ENCODE measurements around the gene MRPL46. TPM values are rescaled to one million over a fixed set of nuclear protein-coding genes. Genes with fewer than 3 reads are reported as not detected.

The MRPL46 gene
- total and polyA plus RNA-seq, 2 of the 8 experiments (the other 6 are each of a cell fraction or from before 2014, with no cell fraction given): 17.2 to 24.5 TPM

- TF ChIP-seq E2F6 (IDR thresholded peaks at IDR 0.05) (peak; percentile 96), BACH1 (IDR thresholded peaks at IDR 0.05; ENCODE audit: low read length) (no peak), SIX5 (IDR thresholded peaks at IDR 0.05; ENCODE audit: low read depth, low read length) (no peak), ZNF274 (IDR thresholded peaks at IDR 0.05; ENCODE audit: borderline replicate concordance, extremely low read depth, low read length) (no peak), JUN (IDR thresholded peaks at IDR 0.05; ENCODE audit: low read depth, low read length) (no peak), EP300 (IDR thresholded peaks at IDR 0.05; ENCODE audit: borderline replicate concordance in 1 of 2, low read depth in 2 of 2, low read length in 2 of 2) (no peak)
Measured at GRCh38 chr15:88450125-88450798, 16.9 kb downstream of the MRPL46 start (continued).

Data from H1 (cell line).